ENCODE data around the gene KIRREL3.

Gene KIRREL3

GRCh38 chr11:126466236-126467045 lies 534.1 kb downstream of the KIRREL3 start:
- FAIRE-seq: no peak
- no peak for DNase-seq (ENCODE audit: insufficient read length, low spot score)

- DNase-seq (ENCODE audit: insufficient read length, low spot score) (no peak), FAIRE-seq (no peak)
Observed at GRCh38 chr11:126465573-126466188, 534.9 kb downstream of the KIRREL3 start.

- FAIRE-seq: no peak
- DNase-seq (ENCODE audit: insufficient read length, low spot score): no peak
Observed at GRCh38 chr11:126464796-126465195, 535.8 kb downstream of the KIRREL3 start.

- DNase-seq (ENCODE audit: insufficient read length, low spot score): no peak
- FAIRE-seq: no peak
Observed at GRCh38 chr11:126462422-126462821, 538.1 kb downstream of the KIRREL3 start.

- FAIRE-seq: no peak
Observed at GRCh38 chr11:126461996-126462395, 538.6 kb downstream of the KIRREL3 start.

GRCh38 chr11:126461096-126461440 lies 539.5 kb downstream of the KIRREL3 start:
- FAIRE-seq: no peak
- DNase-seq (ENCODE audit: insufficient read length, low spot score): no peak

More at GRCh38 chr11:126461996-126462395, 538.6 kb downstream of the KIRREL3 start:
- DNase-seq (ENCODE audit: insufficient read length, low spot score): no peak

GRCh38 chr11:126460417-126461095 lies 540.0 kb downstream of the KIRREL3 start:
- DNase-seq (ENCODE audit: insufficient read length, low spot score) (no peak), FAIRE-seq (no peak)

- DNase-seq (ENCODE audit: insufficient read length, low spot score): no peak
- FAIRE-seq: no peak
Observed at GRCh38 chr11:126459691-126460281, 540.8 kb downstream of the KIRREL3 start.

GRCh38 chr11:126457817-126458216 lies 542.8 kb downstream of the KIRREL3 start:
- no peak for DNase-seq (ENCODE audit: insufficient read length, low spot score)
- FAIRE-seq: no peak

- peak; percentile 90 for FAIRE-seq
- DNase-seq (ENCODE audit: insufficient read length, low spot score): no peak
Observed at GRCh38 chr11:126456783-126457542, 543.6 kb downstream of the KIRREL3 start.

GRCh38 chr11:126456089-126456488 lies 544.5 kb downstream of the KIRREL3 start:
- no peak for FAIRE-seq
- DNase-seq (ENCODE audit: insufficient read length, low spot score): no peak

GRCh38 chr11:126452241-126453101 lies 548.1 kb downstream of the KIRREL3 start:
- FAIRE-seq (no peak), DNase-seq (ENCODE audit: insufficient read length, low spot score) (no peak)

- FAIRE-seq (no peak), DNase-seq (ENCODE audit: insufficient read length, low spot score) (no peak)
Observed at GRCh38 chr11:126451211-126451802, 549.3 kb downstream of the KIRREL3 start.

GRCh38 chr11:126450806-126451205 lies 549.8 kb downstream of the KIRREL3 start:
- DNase-seq (ENCODE audit: insufficient read length, low spot score) (no peak), FAIRE-seq (no peak)

- no peak for DNase-seq (ENCODE audit: insufficient read length, low spot score)
Observed at GRCh38 chr11:126450198-126450597, 550.4 kb downstream of the KIRREL3 start.

GRCh38 chr11:126446581-126446980 lies 554.0 kb downstream of the KIRREL3 start:
- FAIRE-seq (no peak), DNase-seq (ENCODE audit: insufficient read length, low spot score) (no peak)

More at GRCh38 chr11:126450198-126450597, 550.4 kb downstream of the KIRREL3 start:
- no peak for FAIRE-seq

- FAIRE-seq (no peak), DNase-seq (ENCODE audit: insufficient read length, low spot score) (no peak)
Observed at GRCh38 chr11:126444072-126444471, 556.5 kb downstream of the KIRREL3 start.

- FAIRE-seq (no peak), DNase-seq (ENCODE audit: insufficient read length, low spot score) (no peak)
Observed at GRCh38 chr11:126443120-126443519, 557.5 kb downstream of the KIRREL3 start.

Measured in HTR-8/SVneo (cell line).